NK-92 (cell line): ENCODE measurements around the gene TMEM132E.

Experiments used
- DNase-seq: peaks from one replicate; lab custom pipeline; 2025; ENCODE audit not compliant: unreplicated experiment; lab: John Stamatoyannopoulos, UW

TMEM132E gene

GRCh38 chr17:34569591-34569990, 9.8 kb upstream of the TMEM132E start:
- DNase-seq, result no peak

- no peak for DNase-seq
Observed at GRCh38 chr17:34570506-34570905, 8.9 kb upstream of the TMEM132E start.

- no peak for DNase-seq
Observed at GRCh38 chr17:34571428-34572130, 7.8 kb upstream of the TMEM132E start.

GRCh38 chr17:34572483-34572882, 6.9 kb upstream of the TMEM132E start:
- no peak for DNase-seq

- DNase-seq, result no peak
Observed at GRCh38 chr17:34575182-34575581, 4.2 kb upstream of the TMEM132E start.

GRCh38 chr17:34578016-34578415, 1.4 kb upstream of the TMEM132E start:
- DNase-seq, result no peak

GRCh38 chr17:34578656-34579016, 746 bp upstream of the TMEM132E start:
- no peak for DNase-seq

- DNase-seq, result no peak
Observed at GRCh38 chr17:34579979-34580684, 750 bp downstream of the TMEM132E start.

- no peak for DNase-seq
Observed at GRCh38 chr17:34580685-34581445, 1.5 kb downstream of the TMEM132E start.

- no peak for DNase-seq
Observed at GRCh38 chr17:34581446-34582184, 2.2 kb downstream of the TMEM132E start.

- DNase-seq, result no peak
Observed at GRCh38 chr17:34582185-34582900, 3.0 kb downstream of the TMEM132E start.

GRCh38 chr17:34582901-34583245, 3.5 kb downstream of the TMEM132E start:
- no peak for DNase-seq

- DNase-seq, result no peak
Observed at GRCh38 chr17:34584805-34585416, 5.5 kb downstream of the TMEM132E start.

- no peak for DNase-seq
Observed at GRCh38 chr17:34586346-34586846, 7.0 kb downstream of the TMEM132E start.

- DNase-seq, result no peak
Observed at GRCh38 chr17:34588266-34588665, 8.9 kb downstream of the TMEM132E start.

- DNase-seq, result no peak
Observed at GRCh38 chr17:34589120-34589965, 10.0 kb downstream of the TMEM132E start.

- DNase-seq, result no peak
Observed at GRCh38 chr17:34592002-34592401, 12.6 kb downstream of the TMEM132E start.

GRCh38 chr17:34596920-34597319, 17.5 kb downstream of the TMEM132E start:
- no peak for DNase-seq

GRCh38 chr17:34598161-34598776, 18.9 kb downstream of the TMEM132E start:
- DNase-seq, result no peak
